ENCODE data around the gene CCDC85B.

Gene CCDC85B

DNA sequence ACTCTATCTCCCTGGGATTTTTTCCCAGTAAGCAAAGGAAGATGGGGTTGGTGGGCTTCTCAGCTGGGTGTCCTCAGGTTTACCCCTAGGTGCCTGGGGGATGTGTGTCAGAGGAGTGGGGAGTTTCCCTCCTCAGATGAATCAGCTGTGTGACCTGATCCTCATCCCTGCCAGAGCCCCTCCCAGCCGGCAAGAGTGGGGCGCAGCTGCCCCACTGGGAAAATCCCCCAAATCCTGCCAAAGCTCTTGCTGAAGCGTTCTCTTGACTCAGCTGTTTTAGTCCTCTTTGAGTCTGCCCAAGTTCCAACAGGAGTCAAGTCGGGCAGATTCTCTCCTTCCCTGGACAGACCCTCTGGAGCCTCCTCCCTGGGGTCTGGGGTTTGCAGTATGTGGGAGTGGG, 22.4 kb downstream of the CCDC85B start:
- DNase-seq = no peak

DNA sequence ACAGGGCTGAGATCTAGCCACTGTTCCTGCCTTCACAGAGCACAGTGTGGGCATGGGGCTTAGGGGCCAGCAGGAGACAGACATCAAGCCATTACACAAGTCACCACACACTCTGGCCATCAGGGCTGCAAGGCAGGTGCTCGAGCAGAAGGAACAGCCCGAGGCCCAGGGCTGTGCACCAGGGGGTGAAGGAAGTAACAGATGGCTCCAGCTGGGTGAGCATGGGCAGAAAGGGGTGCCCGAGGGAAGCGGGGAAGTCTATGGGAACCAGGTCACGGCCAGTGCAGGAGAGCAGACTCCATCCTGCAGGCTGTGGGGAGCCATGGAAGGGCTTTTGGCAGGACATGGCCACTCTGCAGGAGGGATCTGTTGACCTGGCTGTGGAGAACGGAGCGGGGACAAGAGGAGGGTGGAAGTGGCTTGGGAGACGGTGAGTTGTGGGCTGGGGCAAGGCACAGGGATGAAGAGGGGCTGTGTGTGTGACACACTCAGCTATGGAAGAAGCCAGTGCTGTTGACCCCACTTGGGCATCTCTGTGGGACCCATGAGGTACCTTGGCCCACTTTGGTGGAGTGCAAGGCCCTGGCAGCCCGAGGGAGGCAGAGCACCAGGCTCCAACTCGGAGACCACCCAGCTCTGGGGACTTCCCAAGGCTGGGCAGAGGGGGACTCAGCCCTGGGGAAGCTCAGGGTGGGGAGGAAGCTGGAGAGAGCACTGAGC, 24.8 kb downstream of the CCDC85B start:
- no peak for DNase-seq

DNA sequence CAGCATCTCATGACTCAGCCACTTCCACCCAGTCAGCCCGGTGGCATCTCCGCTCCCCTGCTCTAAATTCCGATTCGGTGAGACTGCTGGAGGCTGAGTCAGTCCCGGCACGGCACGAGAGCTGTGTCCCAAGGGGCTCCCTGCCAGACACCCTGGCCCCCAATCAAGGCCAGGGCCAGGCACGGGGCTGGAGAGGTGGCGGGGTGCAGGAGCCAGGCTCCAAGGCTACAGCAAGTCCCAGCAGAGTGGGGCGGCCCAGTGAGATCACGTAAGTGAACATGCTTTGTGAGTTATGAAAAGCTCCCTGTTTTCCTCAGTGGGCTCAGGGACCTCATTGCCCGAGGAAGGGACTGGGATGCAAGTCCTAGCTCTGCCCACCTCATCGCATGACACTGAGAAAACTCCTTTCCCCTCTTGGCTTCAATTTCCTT, 25.4 kb downstream of the CCDC85B start:
- no peak for DNase-seq

DNA sequence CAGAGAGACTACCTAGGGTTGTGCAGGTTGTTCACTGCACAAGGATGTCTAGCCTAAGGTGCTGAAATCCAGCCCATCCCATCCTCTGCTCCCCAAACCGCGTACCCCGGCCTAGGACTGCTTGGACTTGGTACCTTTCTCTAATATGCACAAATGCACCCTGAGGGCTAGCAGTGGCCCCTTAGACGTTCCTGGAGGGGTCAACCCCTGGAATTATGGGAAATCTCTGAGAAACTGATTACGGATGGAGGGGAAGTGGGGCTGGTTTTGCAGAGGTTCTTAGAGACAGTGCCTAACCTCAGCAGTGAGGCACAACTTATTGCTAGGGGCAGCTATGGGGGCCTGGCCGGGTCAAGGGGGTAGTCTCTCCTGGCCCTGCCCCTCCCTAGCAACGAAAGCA, 25.9 kb downstream of the CCDC85B start:
- no peak for DNase-seq

DNA sequence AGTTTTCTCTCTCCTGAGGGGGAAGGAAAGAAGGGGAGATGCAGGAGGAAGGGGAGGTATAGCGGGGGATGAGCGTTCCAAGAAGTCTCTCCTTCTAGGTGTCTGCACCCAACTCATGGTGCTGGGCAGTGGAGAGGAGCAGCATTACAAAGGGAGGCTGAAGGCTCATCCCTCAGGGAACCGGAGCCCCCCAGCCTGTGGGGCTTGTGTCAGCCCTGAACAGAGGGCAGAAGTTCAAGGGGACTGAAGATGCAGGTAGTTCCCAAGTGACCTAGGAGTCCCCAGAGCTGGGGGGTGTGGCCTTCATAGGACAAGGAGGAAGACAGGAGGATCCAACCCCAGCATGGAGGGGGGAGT, 26.6 kb downstream of the CCDC85B start:
- no peak for DNase-seq

DNA sequence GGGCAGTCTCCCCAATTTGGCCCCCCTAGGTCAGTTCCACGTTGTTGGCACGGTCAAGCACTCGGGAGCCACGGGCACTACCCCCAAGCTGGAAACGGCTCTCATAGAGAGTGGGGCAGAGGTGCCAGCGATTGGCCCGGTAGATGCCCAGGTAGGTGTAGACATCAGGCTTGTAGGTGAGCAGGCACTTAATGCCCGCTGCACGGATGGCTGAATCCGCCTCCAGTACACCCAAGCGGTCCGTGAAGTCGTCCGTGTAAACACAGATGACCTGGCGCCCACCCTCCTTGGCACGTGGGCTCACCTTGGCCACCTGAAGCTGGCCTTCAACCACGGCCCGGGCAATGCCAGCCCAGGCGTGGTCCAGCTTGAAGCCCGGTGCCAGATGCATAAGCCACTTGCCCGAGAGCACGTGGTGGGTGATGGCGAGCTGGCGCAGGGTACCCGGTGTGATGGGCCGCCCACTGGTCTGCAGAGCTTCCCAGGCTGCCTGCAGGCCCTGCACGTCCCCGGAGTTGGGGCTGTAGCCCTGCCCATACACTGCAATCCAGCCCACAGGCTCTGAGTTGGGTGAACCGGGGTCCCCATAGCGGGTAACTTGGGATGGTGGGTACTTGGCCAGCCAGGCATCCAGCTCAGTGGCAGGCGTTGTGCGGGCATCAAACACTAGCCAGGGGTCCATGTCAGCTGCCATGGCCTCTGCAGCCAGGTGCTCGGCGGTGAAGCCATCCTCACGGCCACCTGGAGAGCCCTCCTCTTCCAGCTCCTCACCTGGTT, 27.1 kb downstream of the CCDC85B start:
- DNase-seq = no peak

DNA sequence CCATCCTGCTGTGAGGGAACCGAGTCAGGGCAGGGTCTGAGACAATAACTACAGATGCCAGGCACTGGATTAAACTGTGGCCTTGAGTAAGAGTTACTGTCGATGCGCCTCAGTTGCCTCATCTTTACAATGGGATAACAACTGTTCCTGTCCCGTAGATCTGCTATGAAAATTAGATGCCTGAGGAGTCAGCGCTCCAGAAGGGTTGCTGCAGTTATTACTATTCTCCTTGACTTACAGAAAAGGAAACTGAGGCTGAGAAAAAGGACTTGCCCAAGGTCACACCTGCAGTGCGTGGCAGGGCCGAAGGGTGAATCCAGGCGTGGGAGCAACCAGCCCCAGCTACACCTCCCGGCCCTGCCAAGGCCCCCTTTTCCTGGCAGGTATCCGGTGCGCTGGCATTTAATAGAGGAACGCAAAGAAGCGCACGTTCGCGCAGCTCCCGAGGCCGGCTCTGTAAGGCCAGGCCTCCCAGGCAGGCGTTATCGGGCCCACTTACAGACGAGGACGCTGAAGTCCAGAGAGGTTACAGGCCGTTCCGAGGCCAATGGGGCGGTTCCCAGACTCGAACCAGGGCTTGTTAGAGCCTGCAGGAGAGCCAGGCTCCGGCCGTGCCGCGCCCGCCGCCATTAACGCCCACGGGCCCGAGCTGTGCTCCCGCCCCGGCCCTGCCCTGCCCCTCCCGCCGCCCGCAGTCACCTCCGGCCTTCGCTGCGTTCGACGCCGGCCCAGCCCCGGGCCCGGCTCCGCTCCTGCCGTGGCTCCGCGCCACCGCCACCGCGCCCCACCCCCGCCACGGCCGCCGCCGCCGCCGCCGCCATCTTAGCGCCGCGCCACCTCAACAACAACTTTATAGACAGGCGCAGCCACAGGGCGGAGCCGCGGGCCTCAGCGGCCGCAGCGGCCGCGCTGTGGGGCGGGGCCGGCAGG, 28.0 kb downstream of the CCDC85B start, which contains the start of gene C11orf68:
TSS of gene C11orf68 (minus strand) at position 852 of the 930 bp plus-strand sequence. CDS start at position 821, 31 bp downstream.
- peak in 1 of 6 experiments; percentile 43 for DNase-seq

DNA sequence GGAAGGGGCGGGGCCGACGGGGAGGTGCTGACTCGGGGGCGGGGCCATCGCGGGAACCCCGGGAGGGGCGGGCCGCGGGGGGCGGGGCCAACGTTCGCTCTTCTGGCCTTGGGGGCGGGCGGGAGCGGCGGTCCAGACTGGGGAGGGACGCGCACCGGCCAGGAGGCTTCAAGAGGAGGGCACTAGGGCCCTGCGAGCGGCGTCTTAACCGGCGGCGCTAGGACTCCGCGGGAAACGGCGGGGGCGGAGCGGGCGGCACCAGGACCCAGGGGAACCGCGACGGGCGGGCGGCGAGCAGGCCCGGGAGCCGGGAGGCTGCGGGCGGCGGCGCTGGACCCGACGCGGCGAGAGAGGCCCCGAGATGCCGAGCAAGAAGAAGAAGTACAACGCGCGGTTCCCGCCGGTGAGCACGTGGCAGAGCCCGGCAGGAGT, 28.7 kb downstream of the CCDC85B start, which contains the start of gene DRAP1:
TSS of gene DRAP1 (plus strand) at position 286 of the 432 bp plus-strand sequence. CDS start at position 362, 76 bp downstream.
- peak; percentile 96 to 99 (median 97) for DNase-seq

DNA sequence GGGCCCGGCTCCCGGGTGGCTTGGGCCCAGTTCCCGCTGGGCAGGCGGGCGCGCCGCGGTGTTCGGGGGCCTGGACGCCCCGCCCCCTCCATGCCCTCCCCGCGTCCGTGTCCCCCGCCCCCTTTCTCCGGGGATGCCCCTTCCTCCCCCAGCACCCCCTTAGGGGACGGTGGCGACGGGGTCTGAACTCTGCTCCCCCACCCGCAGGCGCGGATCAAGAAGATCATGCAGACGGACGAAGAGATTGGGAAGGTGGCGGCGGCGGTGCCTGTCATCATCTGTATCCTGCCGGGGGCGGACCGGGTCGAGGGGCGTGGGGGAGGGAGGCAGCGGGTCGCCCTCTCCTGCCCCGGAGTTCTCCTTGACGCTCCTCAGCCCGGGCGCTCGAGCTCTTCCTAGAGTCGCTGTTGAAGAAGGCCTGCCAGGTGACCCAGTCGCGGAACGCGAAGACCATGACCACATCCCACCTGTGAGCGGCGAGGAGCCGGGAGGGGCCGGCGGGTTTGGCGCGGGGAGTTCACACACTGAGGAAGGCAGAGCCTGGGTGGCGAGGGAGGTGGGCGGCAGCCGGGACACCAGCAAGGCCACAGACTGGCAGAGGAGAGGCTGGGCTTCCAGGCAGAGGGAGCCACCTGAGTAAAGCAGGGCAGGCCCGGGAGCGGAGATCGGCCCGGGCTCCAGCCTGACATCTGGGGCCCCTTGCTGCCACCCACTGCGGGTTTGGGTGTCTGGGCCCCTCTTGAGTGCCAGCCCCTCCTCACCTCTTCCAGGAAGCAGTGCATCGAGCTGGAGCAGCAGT, 29.3 kb downstream of the CCDC85B start:
- DNase-seq = peak in 3 of 6 experiments; percentile 54 to 73 (median 70)

DNA sequence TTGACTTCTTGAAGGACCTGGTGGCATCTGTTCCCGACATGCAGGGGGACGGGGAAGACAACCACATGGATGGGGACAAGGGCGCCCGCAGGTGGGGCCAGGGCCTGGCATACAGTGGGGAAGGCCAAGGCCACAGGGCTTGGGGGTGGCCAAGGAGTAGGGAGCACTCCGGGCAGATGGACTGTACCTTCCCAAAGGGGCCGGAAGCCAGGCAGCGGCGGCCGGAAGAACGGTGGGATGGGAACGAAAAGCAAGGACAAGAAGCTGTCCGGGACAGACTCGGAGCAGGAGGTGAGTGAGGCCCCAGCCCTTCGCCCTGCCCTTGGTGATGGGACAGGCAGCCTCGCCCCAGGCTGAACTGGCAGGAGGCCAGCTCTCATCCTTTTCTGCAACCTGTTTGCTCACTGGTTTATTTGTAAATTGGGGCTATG, 29.9 kb downstream of the CCDC85B start:
- DNase-seq = no peak

DNA sequence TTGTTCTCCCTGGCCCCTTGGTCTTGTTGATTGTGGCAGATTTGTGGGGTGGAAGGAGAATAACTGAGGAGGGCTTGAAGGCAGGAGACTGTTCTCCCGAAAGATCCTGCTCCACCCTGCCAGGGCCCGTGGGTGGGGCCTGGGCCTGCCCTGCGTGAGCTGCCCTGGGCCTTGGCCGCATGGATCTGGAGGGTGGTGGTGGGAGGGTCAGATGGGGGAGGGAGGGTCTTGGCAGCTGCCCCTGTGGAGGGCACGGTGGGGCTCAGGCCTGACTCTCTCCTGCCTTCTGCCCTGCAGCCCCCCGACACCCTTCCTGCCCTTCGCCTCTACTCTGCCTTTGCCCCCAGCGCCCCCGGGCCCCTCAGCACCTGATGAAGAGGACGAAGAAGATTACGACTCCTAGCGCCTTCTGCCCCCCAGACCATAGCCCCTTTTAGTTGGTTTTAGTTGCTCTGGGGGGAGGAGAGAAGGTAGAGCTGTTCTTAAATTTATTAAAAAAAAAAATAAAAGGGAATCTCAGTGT, 30.6 kb downstream of the CCDC85B start:
- no peak for DNase-seq

DNA sequence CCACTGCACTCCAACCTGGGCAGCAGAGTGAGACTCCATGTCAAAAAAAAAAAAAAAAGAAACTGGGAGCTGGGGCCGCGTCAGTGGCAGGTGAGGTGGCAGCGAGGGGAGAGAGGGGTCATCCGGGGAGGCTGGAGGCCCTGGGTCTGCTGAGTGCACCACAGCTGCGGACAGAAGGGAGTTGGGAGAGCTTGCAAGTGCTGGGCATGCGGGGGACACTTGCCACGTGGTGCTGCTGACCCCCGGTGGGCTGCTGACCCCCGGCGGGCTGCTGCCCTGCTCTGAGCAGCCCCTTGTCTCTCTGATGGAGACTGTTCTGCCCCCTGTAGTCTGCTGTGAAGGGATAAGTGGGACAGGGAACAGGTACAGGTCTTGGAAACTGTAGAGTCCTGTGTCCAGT, 31.4 kb downstream of the CCDC85B start:
- DNase-seq = no peak

DNA sequence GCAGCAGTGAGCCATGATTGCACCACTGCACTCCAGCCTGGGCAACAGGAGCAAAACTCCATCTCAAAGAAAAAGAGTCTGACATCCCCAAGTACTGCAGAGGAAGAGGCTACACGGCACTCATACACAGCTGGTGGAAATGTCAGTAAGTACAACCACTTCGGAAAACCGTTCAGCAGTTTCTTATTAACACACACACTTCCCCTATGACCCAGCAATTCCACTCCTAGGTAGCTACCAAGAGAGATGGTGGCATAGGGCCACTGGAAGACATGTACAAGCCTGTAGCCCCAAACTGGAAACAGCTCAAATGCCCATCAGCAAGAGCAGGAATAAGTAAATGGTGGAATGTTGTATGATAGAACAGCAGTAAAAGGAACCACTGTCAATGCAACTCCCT, 32.1 kb downstream of the CCDC85B start:
- DNase-seq = no peak

DNA sequence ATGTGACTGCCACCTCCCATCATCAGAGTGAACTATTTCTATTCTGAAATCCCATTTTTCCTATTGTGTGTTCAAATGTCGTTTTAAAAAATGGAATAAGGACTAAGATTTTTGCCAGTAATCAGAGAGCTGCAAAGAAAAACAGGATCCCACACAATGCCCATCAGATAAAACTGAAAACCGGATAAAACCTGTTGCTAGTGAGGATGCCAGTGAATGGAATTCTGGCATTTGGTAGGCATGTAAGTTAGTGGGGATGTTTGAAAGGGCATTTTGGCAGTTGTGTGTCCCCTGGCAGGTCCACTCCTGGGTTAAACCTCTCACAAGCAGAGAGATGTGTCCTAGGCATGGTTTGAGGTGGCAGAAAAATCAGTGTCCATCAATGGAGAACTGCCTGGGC, 34.9 kb downstream of the CCDC85B start:
- DNase-seq = no peak

DNA sequence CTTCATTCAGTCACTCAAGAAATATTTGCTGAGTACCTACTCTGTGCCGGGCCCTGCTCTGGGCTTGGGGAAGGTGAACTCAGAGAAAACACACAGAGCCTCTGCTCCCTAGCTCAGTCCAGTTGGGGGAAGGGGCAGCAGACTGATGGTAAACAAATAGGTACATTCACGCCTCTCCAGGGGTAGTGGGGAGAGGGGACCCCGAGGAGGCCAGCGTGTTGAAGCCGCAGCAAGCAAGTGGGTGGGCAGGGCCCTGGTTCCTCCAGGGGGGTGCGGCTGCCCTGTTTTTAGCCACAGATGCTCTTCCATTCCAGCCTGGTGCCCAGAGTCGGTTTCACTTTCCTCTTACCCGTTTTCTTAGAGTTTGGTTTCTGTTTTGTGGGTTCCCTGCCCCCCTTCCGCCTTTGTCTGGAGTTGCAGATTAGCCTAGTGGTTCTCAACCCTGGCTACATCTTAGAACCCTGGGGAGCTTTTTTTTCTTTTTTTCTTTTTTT, 37.5 kb downstream of the CCDC85B start:
- DNase-seq = peak; percentile 52 to 81 (median 76)

DNA sequence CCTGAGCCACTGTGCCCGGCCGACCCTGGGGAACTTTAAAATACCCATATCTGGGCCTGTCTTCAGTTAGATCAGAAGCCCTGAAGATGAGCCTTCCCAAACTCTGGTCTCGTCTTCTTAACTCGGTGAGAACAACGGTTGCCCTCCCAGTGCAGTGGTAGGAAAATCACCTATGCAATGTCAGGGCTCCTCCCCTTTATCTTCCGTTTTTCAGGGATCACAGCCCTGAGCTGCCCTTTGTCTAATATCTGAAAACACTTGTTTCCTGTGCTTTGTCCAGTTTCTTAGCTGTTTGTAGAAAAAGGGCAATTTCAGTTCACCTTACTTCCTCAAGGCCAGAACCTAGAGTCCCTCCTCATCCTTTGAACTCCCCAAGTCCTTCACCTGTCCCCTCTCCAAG, 38.2 kb downstream of the CCDC85B start:
- no peak for DNase-seq

DNA sequence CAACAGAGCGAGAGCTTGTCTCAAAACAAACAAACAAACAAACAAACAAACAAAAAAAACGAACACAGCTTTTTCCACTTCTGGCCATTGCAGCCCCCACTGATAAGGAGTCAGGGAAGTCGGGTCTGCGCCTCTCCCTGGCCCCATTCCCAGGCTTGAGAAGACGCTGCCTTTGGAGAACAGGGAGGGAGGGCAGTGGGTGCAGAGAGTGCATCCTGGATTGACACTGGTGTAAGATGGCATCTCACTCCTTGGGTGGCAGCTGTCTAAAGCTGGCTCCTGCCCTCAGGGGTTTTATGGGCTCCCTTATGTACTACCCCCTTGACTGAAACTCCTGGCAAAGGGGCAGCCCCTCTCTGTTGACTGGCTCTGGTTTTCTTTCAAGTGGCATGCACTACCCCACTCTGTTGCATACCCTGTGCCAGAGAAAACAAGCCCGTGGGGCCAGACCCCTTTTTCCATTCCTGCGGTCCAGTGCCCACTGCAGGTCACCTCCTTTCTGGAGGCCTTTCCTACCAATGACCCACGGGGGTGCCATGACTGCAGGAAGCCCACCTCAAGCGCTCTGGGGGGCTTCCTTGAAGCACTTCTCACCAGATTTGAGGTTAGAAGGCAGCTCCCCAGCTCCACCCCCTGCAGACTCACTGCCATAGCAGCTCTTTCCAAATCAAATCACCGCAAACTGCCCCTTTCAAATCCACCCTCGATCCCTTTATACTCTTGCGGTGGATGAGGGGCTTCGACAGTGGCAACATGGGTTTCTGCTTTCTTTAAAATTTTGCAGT, 41.5 kb downstream of the CCDC85B start:
- DNase-seq = no peak

DNA sequence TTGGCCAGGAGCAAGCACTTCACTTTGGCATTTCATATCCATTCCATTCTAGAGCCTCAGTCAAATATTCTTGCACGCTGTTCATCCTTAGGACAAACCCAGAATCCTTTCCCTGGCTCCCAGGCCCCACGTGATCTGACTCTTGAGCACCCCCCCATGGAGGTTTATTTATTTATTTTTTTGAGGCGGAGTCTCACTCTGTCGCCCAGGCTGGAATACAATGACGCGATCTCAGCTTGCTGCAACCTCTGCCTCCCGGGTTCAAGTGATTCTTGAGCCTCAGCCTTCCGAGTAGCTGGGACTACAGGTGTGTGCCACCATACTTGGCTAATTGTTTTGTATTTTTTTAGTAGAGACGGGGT, 42.1 kb downstream of the CCDC85B start:
- DNase-seq = peak in 1 of 6 experiments; percentile 5

DNA sequence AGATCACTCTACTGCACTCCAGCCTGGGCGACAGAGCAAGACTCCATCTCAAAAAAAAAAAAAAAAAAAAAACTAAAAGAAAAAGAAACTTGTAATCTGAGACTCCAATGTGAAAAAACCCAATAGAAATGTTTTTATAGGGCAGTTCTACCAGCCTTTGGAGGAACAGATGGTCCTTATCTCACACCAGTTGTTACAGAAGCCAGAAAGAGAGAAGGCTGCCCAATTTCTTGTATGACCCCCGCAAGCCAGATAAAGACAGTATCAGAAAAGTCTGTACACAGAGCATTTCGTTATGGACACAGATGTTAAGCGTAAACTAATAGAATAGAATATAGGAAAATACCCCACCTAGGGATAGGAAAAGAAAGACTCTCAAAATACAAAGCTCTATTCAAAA, 43.5 kb downstream of the CCDC85B start:
- DNase-seq = no peak

DNA sequence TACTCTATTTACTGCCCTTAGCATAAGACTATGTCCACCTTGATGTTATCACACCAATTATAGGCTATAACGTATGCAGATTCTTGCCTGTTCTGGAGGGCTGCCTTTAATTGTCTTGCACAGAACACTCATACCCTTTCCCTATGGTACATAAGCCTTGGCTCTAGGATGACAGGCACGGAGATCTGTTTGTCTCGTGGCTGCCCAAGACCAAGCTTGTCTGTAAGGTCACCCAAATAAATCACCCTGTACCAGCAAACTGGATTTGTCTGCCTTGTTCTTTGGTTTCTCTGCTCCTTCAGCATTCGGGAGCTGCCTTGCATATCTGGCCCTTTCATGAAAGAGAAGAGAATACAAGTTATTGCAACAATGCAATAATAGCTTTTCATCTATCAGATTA, 47.3 kb downstream of the CCDC85B start:
- DNase-seq = no peak

All from stimulated activated naive CD4-positive, alpha-beta T cell (primary cell).